CD4-positive, CD25-positive, alpha-beta regulatory T cell (primary cell): ENCODE data around the gene EDA. TPM values are rescaled to one million over a fixed set of nuclear protein-coding genes. Genes with fewer than 3 reads are reported as not detected.

ENCODE experiments used
- ATAC-seq, 2 donors: fragments of 150-1000 bp; cut with Tn5 transposase; one replicate each; pipeline ENCODE4 v1.10.0; 2021; ENCODE audit warnings: low read depth in 2 of 2, moderate number of reproducible peaks in 2 of 2, moderate library complexity in 1 of 2
- DNase-seq, 3 donors: peaks; one replicate each; pipeline versions ENCODE4 v3.0.0 to v3.0.0-alpha.2; 2012 to 2022; ENCODE audit warnings: mixed read lengths in 1 of 3
- H3K27ac ChIP-seq: one replicate; pipeline ENCODE4 v1.7.0; 2013; ENCODE audit warnings: mild to moderate bottlenecking, low read length; ENCODE audit not compliant: insufficient read depth, poor library complexity, severe bottlenecking
- H3K27me3 ChIP-seq: one replicate; pipeline ENCODE4 v1.7.0; 2013; ENCODE audit warnings: low read length; ENCODE audit not compliant: control insufficient read depth, insufficient read depth
- H3K36me3 ChIP-seq: one replicate; pipeline ENCODE4 v1.7.0; 2013; ENCODE audit warnings: mild to moderate bottlenecking, low read length, moderate library complexity; ENCODE audit not compliant: control insufficient read depth, insufficient read depth
- H3K4me1 ChIP-seq: 2 replicates; pipeline ENCODE4 v1.7.0; 2013; ENCODE audit warnings: mild to moderate bottlenecking, low read length; ENCODE audit not compliant: insufficient read depth, control insufficient read depth, poor library complexity, severe bottlenecking
- H3K4me3 ChIP-seq: one replicate; pipeline ENCODE4 v1.7.0; 2013; ENCODE audit warnings: low read depth, mild to moderate bottlenecking, low read length, moderate library complexity
- H3K9me3 ChIP-seq, 2 experiments: 1 replicate in 1 of 2; 2 replicates in 1 of 2; pipeline ENCODE4 v1.7.0; 2013; ENCODE audit warnings: low read length in 2 of 2, mild to moderate bottlenecking in 1 of 2, moderate library complexity in 1 of 2; ENCODE audit not compliant: control insufficient read depth in 2 of 2
- H3K27ac Mint-ChIP-seq, 3 donors: one replicate each; pipeline ENCODE4 v1.8.0; 2020 to 2022; ENCODE audit warnings: mild to moderate bottlenecking in 3 of 3, mixed read lengths in 3 of 3, moderate library complexity in 2 of 3
- H3K27me3 Mint-ChIP-seq: one replicate; pipeline ENCODE4 v1.8.0; 2022; ENCODE audit warnings: mild to moderate bottlenecking, mixed read lengths
- H3K36me3 Mint-ChIP-seq: one replicate; pipeline ENCODE4 v1.8.0; 2020; ENCODE audit warnings: mixed read lengths
- H3K4me1 Mint-ChIP-seq, 4 donors: one replicate each; pipeline ENCODE4 v1.8.0; 2020 to 2022; ENCODE audit warnings: mixed read lengths in 4 of 4, mild to moderate bottlenecking in 1 of 4
- H3K4me3 Mint-ChIP-seq, 4 donors: one replicate each; pipeline ENCODE4 v1.8.0; 2020 to 2022; ENCODE audit warnings: mild to moderate bottlenecking in 4 of 4, mixed read lengths in 4 of 4, moderate library complexity in 3 of 4
- H3K9me3 Mint-ChIP-seq, 7 donors: one replicate each; pipeline ENCODE4 v1.8.0; 2020 to 2022; ENCODE audit warnings: mixed read lengths in 7 of 7, mild to moderate bottlenecking in 3 of 7, moderate library complexity in 2 of 7
- polyA plus RNA-seq, 4 donors: library from polyadenylated mRNA; unstranded; fragments of 300-500 nt; fragmentation: Illumina TruSeq; gene quantifications; one replicate each; pipeline ENCODE4 v1.2.3, GENCODE V29; 2021
- total RNA-seq: library from RNA; stranded (reverse); gene quantifications from one replicate; pipeline ENCODE4 v1.2.3, GENCODE V29; 2022

EDA gene
- total RNA-seq (2.4 TPM), polyA plus RNA-seq (under 1 TPM in 2 of 4 donors, not detected in 2; 0.45 to 0.85 TPM)

DNA sequence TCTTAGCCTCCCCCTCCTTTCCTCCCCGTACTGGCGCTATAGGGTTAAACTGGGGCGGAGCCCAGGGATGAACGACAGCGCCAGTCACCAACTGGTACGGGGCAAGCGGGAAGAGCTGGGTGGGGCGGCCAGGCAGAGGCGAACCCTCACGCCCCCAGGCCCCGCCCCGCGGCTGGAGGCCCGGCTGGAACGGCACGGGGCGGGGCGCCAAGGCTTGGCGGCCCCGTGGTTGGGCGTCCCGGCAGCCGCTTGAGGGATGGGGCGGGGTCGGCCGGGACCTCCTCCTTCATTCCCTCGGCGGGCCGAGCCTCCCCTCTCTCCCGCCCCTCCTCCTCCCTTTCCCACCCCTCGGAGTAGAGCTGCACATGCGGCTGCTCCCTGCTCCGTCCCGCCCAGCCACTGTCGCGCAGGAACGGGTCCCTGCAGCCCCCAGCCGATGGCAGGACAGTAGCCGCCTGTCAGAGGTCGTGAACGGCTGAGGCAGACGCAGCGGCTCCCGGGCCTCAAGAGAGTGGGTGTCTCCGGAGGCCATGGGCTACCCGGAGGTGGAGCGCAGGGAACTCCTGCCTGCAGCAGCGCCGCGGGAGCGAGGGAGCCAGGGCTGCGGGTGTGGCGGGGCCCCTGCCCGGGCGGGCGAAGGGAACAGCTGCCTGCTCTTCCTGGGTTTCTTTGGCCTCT, at the start of gene EDA:
Gene EDA (plus strand): TSS at position 335 of the 678 bp plus-strand sequence.
- Histone ChIP-seq H3K4me1 (no peaks in the 10 kb centered on the region), H3K9me3 (no peaks in the 10 kb centered on the region), H3K27me3 (peaks cover 7% of the 10 kb centered on the region), H3K4me3 (no peak within 1 kb of the TSS), H3K27ac (no peak within 1 kb of the TSS), H3K36me3 (no peaks in the 10 kb centered on the region)
- Mint-ChIP-seq H3K36me3 (no peaks in the 10 kb centered on the region), H3K4me1 (peaks cover 0 to 4% (median 1%) of the 10 kb centered on the region in 4 donors), H3K9me3 (no peaks in the 10 kb centered on the region), H3K27ac (peak within 1 kb of the TSS in 1 of 3 donors; percentile 56), H3K4me3 (peak within 1 kb of the TSS; percentile 36 to 78 (median 68)), H3K27me3 (peaks cover 22% of the 10 kb centered on the region)
- peak; percentile 35 to 74 (median 38) for DNase-seq
- ATAC-seq: peak; percentile 87 to 88

DNA sequence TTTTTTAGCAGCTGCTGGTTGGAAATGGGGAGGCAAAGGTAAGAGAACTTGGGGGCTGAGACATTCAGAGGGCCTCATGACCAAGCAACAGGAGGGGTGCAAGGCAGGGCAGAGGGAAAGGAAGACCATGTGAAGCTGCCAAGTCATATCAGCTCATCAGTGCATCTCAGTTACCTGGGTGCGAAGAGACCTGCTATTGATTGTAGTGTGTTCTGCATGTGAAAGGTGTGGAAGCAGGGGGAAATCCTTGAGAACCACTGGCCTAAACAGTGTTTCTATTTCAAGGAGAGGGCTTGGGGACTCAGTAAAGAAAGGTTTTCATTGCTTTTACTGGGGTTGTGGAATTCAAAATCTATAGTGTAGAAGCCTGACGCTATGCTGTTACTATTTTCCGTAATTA, 47.1 kb upstream of the EDA start:
- H3K4me3 ChIP-seq: no peak overlapping the region
- H3K4me3 Mint-ChIP-seq: no peak overlapping the region
- DNase-seq: no peak
- H3K9me3 ChIP-seq: no peaks in the 10 kb centered on the region
- peaks cover 0 to 1% (median 0%) of the 10 kb centered on the region in 7 donors for H3K9me3 Mint-ChIP-seq
- no peaks in the 10 kb centered on the region for H3K36me3 ChIP-seq
- no peaks in the 10 kb centered on the region for H3K27me3 ChIP-seq
- no peaks in the 10 kb centered on the region for H3K36me3 Mint-ChIP-seq
- no peak for ATAC-seq
- H3K4me1 ChIP-seq: no peaks in the 10 kb centered on the region
- no peaks in the 10 kb centered on the region for H3K4me1 Mint-ChIP-seq
- no peaks in the 10 kb centered on the region for H3K27me3 Mint-ChIP-seq
- no peak overlapping the region for H3K27ac Mint-ChIP-seq
- no peak overlapping the region for H3K27ac ChIP-seq

DNA sequence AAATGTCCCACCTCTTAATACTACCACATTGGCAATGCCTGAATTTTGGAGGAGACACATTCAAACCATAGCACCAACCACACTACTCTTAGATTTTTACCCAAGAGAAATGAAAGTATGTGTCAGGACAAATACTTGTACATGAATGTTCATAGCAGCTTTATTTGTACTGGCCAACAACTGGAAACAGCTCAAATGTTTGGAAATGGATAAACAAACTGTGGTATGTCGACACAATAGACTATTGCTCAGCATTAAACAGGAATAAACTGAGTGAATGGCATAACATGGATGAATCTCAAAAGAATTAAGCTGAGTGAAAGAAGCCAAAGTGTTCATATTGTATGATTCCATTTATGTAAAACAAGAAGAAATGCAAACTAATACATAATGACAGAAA, 18.5 kb upstream of the EDA start:
- no peaks in the 10 kb centered on the region for H3K9me3 ChIP-seq
- Mint-ChIP-seq H3K27ac (no peak overlapping the region), H3K4me1 (no peaks in the 10 kb centered on the region), H3K36me3 (no peaks in the 10 kb centered on the region), H3K4me3 (no peak overlapping the region), H3K27me3 (peaks cover 4% of the 10 kb centered on the region), H3K9me3 (no peaks in the 10 kb centered on the region)
- H3K27me3 ChIP-seq: no peaks in the 10 kb centered on the region
- ATAC-seq (no peak), DNase-seq (no peak)
- no peak overlapping the region for H3K4me3 ChIP-seq
- H3K27ac ChIP-seq: no peak overlapping the region
- no peaks in the 10 kb centered on the region for H3K36me3 ChIP-seq
- no peaks in the 10 kb centered on the region for H3K4me1 ChIP-seq

DNA sequence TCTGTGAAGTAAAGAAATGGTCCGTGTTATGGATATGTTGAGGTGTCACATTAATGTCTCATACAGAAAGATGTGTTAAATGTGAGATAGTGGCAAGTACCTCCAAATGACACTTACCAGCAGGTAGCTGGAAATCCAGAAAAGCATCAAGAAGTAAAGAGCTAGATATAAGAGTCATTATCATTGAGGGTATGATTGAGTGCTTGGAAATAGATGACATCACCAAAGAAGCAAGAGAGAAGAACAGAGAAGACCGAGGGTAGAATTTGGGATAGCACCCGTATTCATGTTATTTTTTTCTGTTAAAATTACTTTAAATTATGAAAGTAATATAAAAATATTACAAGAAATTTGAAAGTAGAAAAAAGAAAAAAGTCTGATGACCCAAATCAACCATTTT, 15.7 kb upstream of the EDA start:
- no peaks in the 10 kb centered on the region for H3K9me3 ChIP-seq
- H3K4me1 ChIP-seq: no peaks in the 10 kb centered on the region
- no peak overlapping the region for H3K4me3 Mint-ChIP-seq
- H3K36me3 ChIP-seq: no peaks in the 10 kb centered on the region
- H3K4me1 Mint-ChIP-seq: no peaks in the 10 kb centered on the region
- DNase-seq: no peak
- no peaks in the 10 kb centered on the region for H3K27me3 ChIP-seq
- H3K27ac ChIP-seq: no peak overlapping the region
- no peak overlapping the region for H3K4me3 ChIP-seq
- ATAC-seq: no peak
- no peak overlapping the region for H3K27ac Mint-ChIP-seq
- H3K27me3 Mint-ChIP-seq: no peaks in the 10 kb centered on the region
- no peaks in the 10 kb centered on the region for H3K36me3 Mint-ChIP-seq
- no peaks in the 10 kb centered on the region for H3K9me3 Mint-ChIP-seq

DNA sequence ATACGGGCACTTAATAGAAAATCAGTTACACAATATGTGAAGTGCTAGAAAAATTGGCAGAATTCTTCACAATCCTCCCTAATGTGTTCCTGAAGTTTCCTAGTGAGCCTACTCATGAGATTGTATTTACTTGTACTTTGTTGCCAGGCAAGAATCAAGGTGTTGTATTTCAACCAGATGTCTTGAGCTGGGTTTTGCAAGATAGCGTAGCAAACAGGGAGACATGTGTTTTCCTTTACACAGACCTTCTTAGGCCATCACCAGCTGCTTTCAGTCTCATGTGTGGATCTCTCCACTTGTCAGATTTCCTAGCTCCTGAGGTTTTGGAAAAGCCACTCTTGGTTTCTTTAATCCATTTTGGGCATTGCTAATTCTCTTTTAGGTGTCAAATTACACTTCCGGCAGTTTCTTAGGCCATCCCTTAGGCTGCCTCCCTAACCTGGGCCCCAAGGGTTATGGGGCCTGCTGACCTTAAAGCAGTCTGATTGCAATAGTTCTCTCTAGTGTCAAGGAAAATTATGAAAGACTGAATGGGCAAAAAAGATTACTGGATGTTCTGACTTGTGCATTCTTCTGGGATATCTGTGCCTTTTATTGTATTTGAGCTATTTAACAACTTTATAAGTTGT, 12.2 kb upstream of the EDA start:
- ATAC-seq: no peak

DNA sequence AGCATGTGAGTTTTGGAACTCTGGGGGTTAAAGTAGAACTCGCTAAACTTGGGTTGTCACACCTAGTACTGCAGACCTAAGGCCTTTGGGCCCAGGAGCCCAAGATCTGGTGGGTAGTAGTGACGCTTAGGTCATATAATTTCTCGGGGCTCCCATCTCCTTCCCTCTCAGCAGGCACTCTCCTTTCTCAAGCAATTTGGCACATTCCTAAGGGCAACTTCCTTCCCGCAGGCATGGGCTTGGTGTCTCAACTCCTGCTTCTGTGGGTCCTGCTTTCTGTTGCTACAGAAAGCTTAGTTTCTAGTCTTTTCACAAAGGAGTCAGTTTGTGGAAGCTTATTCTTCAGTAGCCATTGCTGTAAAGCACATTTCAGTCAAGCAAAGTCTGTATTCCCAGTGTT, 10.4 kb upstream of the EDA start:
- Mint-ChIP-seq H3K36me3 (no peaks in the 10 kb centered on the region), H3K4me1 (no peaks in the 10 kb centered on the region), H3K4me3 (no peak overlapping the region), H3K27me3 (no peaks in the 10 kb centered on the region), H3K27ac (no peak overlapping the region), H3K9me3 (peaks cover 0 to 2% (median 0%) of the 10 kb centered on the region in 7 donors)
- no peaks in the 10 kb centered on the region for H3K4me1 ChIP-seq
- ATAC-seq (no peak), DNase-seq (no peak)
- no peaks in the 10 kb centered on the region for H3K27me3 ChIP-seq
- H3K9me3 ChIP-seq: no peaks in the 10 kb centered on the region
- no peaks in the 10 kb centered on the region for H3K36me3 ChIP-seq
- no peak overlapping the region for H3K4me3 ChIP-seq
- no peak overlapping the region for H3K27ac ChIP-seq

More for the DNA sequence above, 12.2 kb upstream of the EDA start:
- Mint-ChIP-seq H3K9me3 (no peaks in the 10 kb centered on the region), H3K4me3 (no peak overlapping the region), H3K4me1 (no peaks in the 10 kb centered on the region), H3K27ac (no peak overlapping the region), H3K36me3 (no peaks in the 10 kb centered on the region), H3K27me3 (no peaks in the 10 kb centered on the region)
- no peak for DNase-seq
- no peaks in the 10 kb centered on the region for H3K27me3 ChIP-seq
- H3K27ac ChIP-seq: no peak overlapping the region
- H3K4me1 ChIP-seq: no peaks in the 10 kb centered on the region
- no peaks in the 10 kb centered on the region for H3K9me3 ChIP-seq
- no peaks in the 10 kb centered on the region for H3K36me3 ChIP-seq
- no peak overlapping the region for H3K4me3 ChIP-seq

DNA sequence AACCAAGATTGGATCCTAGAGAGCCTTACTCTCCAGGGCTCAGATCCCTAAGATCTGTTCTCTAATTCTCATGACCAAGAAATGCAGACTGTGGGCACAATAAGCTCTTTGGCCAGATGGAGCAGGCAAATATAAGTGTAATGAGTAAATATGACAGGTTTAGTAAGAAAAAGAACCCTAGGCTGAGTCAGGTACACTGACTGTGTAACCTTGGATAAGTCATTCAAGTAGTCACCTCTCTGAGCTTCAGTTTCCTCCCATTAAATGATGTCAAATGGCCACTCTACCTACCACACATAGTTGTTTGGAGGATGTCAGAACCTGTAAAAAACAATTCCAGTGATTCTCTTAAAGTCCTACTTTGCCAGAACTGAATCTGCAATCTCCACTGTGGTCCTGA, 8.3 kb upstream of the EDA start:
- Mint-ChIP-seq H3K9me3 (peaks cover 0 to 2% (median 0%) of the 10 kb centered on the region in 7 donors), H3K4me1 (no peaks in the 10 kb centered on the region), H3K27me3 (no peaks in the 10 kb centered on the region), H3K36me3 (no peaks in the 10 kb centered on the region), H3K4me3 (no peak overlapping the region), H3K27ac (no peak overlapping the region)
- Histone ChIP-seq H3K4me3 (no peak overlapping the region), H3K36me3 (no peaks in the 10 kb centered on the region), H3K9me3 (no peaks in the 10 kb centered on the region), H3K27ac (no peak overlapping the region), H3K27me3 (no peaks in the 10 kb centered on the region), H3K4me1 (no peaks in the 10 kb centered on the region)
- DNase-seq (no peak), ATAC-seq (no peak)

DNA sequence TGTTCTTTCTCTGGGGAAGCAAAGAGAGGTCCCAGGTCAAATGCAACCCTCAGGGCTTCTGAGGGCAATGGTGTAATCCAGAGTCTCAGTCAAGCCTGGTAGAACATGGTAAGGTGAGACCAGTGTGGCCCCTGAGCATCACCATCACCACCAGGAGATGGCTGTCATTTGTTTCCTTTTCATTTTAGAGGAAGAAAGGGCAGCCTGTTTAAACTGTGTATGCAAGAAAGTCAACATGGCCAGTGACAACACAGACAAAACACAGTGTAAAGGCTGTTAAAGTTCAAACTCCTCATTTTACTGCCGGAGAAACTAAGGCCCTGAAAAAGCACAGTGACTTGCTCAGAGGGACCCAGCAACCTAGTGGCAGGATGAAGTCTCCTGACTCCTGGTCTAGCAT, 2.0 kb upstream of the EDA start:
- ATAC-seq (no peak), DNase-seq (no peak)
- H3K9me3 Mint-ChIP-seq: peaks cover 0 to 2% (median 0%) of the 10 kb centered on the region in 7 donors
- no peaks in the 10 kb centered on the region for H3K36me3 Mint-ChIP-seq
- H3K36me3 ChIP-seq: no peaks in the 10 kb centered on the region
- H3K27me3 ChIP-seq: peaks cover 7% of the 10 kb centered on the region
- no peak overlapping the region for H3K27ac Mint-ChIP-seq
- H3K4me3 ChIP-seq: no peak overlapping the region
- peaks cover 16% of the 10 kb centered on the region for H3K27me3 Mint-ChIP-seq
- no peak overlapping the region for H3K27ac ChIP-seq
- no peak overlapping the region for H3K4me3 Mint-ChIP-seq
- no peaks in the 10 kb centered on the region for H3K9me3 ChIP-seq
- peaks cover 0 to 4% (median 1%) of the 10 kb centered on the region in 4 donors for H3K4me1 Mint-ChIP-seq
- H3K4me1 ChIP-seq: no peaks in the 10 kb centered on the region
